Measurements from ENCODE around the gene ITPKB.
"Not testable (repeated sequence)": the region's sequence is repeated elsewhere in the genome, so short reads cannot be mapped to it uniquely, and the experiment has no call there.

Gene ITPKB

GRCh38 chr1:226754793-226755533, 15.9 kb upstream of the ITPKB start:
- no peak for DNase-seq

GRCh38 chr1:226754097-226754496, 15.0 kb upstream of the ITPKB start:
- no peak for DNase-seq

GRCh38 chr1:226751703-226752102, 12.6 kb upstream of the ITPKB start:
- no peak for DNase-seq

GRCh38 chr1:226751214-226751613, 12.1 kb upstream of the ITPKB start:
- DNase-seq: no peak

- no peak for DNase-seq
These were observed 10.4 kb upstream of the ITPKB start for GRCh38 chr1:226749467-226749866.

DNA sequence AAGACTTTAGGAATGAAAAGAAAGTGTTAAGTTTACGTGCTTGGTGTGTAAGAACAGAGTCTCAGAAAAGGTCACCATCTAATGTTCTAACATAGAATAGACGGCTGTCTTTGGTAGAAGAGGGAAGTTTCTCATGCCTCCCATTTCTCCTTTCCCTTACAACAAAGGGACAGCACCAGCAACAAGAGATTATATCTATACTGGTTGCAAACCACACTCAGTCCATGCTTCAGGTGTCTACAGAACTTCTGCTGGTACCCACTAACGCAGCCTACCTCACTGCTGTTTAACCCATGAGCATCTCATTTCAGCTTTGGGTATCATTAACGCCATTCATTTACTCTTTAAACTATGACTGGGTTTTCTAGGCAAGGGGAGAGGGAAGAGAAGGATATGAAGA, 9.2 kb upstream of the ITPKB start:
- no peak for DNase-seq

DNA sequence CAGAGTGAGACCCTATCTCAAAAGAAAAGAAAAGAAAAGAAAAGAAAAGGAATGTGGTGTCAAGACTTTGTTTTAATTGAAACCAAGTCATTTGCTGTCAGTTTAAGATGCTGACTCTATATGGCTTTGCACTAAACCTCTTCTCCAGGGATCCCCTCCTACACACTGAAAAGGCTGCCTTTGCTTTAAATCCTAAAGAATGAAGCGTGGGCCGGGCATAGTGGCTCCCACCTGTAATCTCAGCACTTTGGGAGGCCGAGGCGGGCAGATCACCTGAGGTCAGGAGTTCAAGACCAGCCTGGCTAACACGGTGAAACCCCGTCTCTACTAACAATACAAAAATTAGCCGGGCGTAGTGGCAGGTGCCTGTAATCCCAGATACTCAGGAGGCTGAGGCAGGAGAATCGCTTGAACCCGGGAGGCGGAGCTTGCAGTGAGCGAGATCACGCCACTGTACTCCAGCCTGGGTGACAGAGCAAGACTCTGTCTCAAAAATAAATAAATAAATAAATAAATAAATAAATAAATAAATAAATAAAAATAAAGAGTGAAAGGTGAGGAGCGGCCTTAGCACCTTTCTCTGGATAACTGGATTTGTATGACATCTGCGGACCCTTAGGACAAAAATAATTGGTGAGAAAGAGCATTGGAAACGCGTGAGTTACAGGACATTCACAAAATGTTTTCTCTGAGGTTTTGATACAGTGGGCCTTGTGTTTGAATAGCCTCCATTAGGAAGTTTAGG, 8.6 kb upstream of the ITPKB start:
- DNase-seq: not testable (repeated sequence)

- DNase-seq: no peak
These were observed 4.2 kb upstream of the ITPKB start for GRCh38 chr1:226743259-226743658.

DNA sequence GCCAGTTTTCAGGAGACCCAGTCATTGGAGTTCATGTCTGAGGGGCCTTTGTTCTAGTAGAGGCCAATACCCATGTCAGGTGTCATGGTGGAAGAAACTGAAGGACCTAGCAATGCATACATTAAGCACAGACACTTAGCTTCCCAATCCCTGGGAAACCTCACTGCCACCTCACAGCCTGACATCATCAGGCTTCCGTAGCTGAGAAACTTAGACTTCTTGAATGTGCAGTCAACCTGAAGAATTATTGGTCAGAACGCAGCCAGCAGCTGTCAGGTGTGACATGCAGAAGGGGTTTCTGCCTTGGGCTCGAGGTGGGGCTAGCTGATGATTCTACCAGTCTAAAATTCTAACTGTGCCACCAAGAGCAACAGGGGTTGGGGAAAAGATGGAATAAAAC, 1.9 kb upstream of the ITPKB start:
- no peak for DNase-seq

GRCh38 chr1:226739696-226740065, 599 bp upstream of the ITPKB start:
- DNase-seq: no peak

DNA sequence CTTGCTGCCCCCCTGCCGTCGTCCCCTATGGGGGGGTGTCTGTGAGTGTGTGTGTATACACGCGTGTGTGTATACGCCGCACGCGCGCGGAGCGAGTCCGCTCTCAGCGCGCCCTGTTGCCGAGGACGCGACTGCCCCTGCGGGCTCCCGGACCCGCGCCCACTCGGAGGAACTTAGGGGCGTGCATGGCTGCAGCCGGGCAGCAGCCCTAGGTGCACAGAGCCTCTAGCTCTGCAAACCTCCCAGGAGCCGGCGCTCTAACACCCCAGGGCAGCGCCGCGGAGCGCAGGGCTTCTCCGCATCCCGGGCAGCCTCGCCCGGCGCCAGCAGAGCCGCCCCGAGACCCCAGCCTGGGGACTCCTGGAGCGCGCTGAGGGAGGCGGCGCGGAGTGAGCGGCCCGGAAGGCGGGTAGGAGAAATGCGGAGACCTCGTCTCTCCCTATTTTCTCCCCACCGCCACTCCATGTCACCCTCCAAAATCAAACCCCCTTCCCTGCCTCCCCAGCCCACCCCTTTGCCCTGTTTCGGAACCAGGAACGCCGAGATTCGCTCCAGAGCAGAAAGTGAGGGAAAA, 574 bp downstream of the ITPKB start:
- no peak for DNase-seq

DNA sequence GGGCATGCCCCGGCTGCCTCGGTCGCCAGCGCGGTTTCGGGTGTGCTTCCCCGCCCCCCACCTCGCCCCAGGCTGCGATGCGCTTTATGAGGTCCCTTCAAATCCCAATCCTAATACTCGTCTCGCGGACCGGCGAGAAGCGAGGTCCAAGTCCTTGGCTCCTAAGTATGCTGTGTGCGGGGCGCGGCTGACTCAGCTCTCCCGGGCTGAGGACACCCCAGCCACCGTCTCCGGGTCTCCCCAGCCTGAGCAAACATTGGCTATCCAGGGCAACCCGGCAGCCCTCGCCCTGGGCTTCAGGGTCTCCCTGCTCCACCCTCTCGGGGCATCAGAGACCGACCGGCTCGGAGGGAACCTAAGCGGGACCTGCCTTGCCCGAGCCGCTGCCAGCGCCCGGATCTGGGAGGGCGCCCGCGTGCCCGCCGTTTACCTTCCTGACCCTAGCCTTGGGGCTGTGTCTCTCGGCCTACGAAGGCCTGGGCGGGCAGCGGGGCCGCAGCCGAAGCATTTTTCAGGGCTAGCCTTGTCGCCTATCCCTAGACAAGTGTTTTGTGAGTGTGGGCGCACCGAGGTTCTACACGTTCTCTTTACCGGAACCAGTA, 1.2 kb downstream of the ITPKB start:
- no peak for DNase-seq

GRCh38 chr1:226736908-226737818, 1.9 kb downstream of the ITPKB start:
- no peak for DNase-seq

DNA sequence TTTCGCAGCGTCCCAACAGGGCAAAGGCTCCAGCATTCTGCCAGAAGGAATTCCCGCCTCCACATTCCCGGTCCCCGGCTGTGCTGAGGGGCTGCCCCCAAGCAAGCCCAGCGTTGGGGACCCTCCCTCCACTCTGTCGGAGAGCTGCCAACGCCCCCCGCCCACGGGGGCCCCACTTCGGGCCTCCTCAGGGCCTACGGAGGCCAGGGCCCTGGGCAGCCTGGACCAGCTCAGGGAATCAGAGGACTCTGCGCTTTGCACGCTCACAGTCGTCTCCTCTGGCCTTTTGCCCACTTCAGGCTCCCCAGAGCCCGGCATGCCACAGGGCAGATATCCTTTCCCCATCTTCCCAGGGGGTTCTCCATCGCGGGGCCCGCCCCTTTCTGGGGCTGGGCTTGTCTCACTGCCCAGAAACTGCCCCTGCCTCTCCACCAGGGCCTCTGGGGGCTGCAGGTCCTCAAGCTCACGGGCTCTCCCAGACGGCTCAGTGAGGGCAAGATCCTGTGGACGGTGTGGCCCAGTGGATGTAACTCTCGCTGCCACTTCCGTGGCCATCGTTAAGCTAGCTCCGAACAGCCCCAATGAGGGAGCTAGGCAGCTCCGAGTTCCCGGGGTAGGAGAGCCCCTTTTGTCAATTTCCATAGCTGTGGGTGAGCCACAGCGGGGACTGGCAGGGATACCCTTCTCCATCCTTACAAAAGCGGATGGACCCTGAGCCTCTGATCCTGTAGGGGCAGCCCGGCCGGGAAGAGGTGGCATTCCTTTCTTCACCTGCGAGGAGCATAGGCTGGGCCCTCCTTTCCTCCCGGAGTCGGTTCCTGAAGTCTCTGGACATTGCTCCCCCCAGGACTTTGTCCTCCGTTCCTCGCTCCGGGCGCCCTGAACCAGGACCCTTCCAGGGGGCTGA, 2.8 kb downstream of the ITPKB start:
- DNase-seq: no peak

DNA sequence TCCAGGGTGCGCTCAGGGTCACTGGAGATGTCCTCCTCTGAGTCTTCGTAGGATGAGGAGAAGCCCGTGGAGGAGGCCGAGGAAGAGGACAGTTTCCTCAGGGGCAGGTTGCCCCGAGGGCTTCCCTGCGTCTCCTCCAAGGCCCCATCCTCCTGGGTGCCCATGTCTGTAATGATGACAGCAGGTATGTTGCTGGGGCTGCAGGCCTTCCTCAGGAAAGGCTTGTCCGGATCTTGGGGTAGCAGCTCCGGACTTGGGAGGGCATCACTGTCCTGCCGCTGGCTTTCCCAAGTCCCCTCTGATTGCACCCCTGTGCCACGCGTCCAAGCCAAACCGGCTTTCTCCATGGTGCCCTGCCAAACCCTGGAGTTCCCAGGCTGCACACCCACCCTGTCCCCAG, 3.5 kb downstream of the ITPKB start:
- DNase-seq: no peak

GRCh38 chr1:226734611-226735153, 4.4 kb downstream of the ITPKB start:
- DNase-seq: no peak

- no peak for DNase-seq
These were observed 5.2 kb downstream of the ITPKB start for GRCh38 chr1:226733876-226734275.

DNA sequence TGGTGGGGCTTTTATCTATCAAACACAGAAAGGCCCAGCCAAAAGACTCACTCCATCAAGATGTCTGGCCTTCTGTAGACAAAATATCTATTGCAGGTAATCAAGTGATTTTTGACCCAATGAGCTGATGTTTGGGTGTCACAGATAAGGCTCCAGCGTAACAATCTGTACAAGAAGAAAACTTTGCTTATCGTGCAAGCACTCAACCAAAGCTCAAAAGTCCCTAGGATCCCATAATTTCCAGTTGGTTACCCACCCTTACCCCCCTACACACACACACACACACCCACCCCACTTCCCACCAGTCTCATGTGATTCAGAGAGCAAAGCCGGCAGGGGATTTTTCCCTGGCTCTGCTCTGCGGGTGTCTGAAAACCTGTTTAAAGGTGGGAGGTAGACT, 5.8 kb downstream of the ITPKB start:
- DNase-seq: no peak

GRCh38 chr1:226732856-226733291, 6.2 kb downstream of the ITPKB start:
- no peak for DNase-seq

- DNase-seq: no peak
These were observed 7.7 kb downstream of the ITPKB start for GRCh38 chr1:226731257-226731893.

- DNase-seq: no peak
These were observed 8.2 kb downstream of the ITPKB start for GRCh38 chr1:226730836-226731235.
